Measurements from ENCODE around the gene SULT2B1. TPM values are rescaled to one million over a fixed set of nuclear protein-coding genes. Genes with fewer than 3 reads are reported as not detected.
"Not testable (repeated sequence)": the region's sequence is repeated elsewhere in the genome, so short reads cannot be mapped to it uniquely, and the experiment has no call there.

The SULT2B1 gene
- total and polyA plus RNA-seq, 2 donors (not counting 1 experiment from before 2014, with no cell fraction given) = 0.10 to 0.33 TPM

DNA sequence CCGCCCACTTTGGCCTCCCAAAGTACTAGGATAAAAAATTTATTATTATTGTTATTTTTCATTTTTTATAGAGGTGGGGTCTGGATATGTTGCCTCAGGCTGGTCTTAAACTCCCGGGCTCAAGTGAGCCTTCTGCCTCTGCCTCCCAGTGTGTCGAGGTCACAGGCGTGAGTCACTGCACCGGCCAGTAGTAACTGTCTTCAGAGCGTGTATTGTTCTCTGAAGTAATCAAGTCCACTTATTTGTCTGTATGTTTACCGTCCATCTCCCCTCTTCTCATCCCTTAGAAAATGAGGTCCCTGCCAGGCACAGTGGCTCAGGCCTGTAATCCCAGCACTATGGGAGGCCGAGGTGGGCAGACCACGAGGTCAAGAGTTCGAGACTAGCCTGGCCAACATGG lies 18.2 kb upstream of the SULT2B1 start:
- Histone ChIP-seq H3K9ac (ENCODE audit: insufficient read depth, low read length) (no peak overlapping the region), H3K4me1 (ENCODE audit: control insufficient read depth, extremely low read depth, insufficient read depth, low read length) (no peaks in the 10 kb centered on the region), H3K79me2 (ENCODE audit: control insufficient read depth, insufficient read depth, low read length) (no peaks in the 10 kb centered on the region), H2AFZ (ENCODE audit: low read length) (no peak overlapping the region), H3K27me3 (ENCODE audit: control insufficient read depth, insufficient read depth, low read length) (no peaks in the 10 kb centered on the region), H3K4me3 (replicated peaks in 1 of 4; ENCODE audit: control extremely low read depth in 1 of 4, insufficient read depth in 1 of 4, low read depth in 3 of 4, low read length in 4 of 4) (no peak overlapping the region), H3K9me3 (ENCODE audit: control insufficient read depth, insufficient read depth, low read depth, low read length) (no peaks in the 10 kb centered on the region), H3K36me3 (ENCODE audit: control insufficient read depth, insufficient read depth, low read length) (no peaks in the 10 kb centered on the region), H4K20me1 (ENCODE audit: control insufficient read depth, extremely low read depth, insufficient read depth, low read length) (no peaks in the 10 kb centered on the region), H3K4me2 (ENCODE audit: extremely low read depth, insufficient read depth, low read length) (no peak overlapping the region), H3K27ac (ENCODE audit: insufficient read depth, low read length) (no peak overlapping the region)
- DNase-seq (ENCODE audit: low read depth in 2 of 2) = no peak
- TF ChIP-seq CTCF (conservative IDR thresholded peaks at IDR 0.05 in 1 of 2, IDR thresholded peaks at IDR 0.05 in 1 of 2; ENCODE audit: low read depth in 1 of 2, low read length in 2 of 2) = no peak
- no peak for TF ChIP-seq EZH2 (IDR thresholded peaks at IDR 0.05; ENCODE audit: low read length, missing control alignments)

GRCh38 chr19:48537541-48537940 lies 14.4 kb upstream of the SULT2B1 start:
- H3K36me3 ChIP-seq (ENCODE audit: control insufficient read depth, insufficient read depth, low read length) = no peaks in the 10 kb centered on the region
- H3K9me3 ChIP-seq (ENCODE audit: control insufficient read depth, insufficient read depth, low read depth, low read length) = no peaks in the 10 kb centered on the region
- TF ChIP-seq CTCF (conservative IDR thresholded peaks at IDR 0.05 in 1 of 2, IDR thresholded peaks at IDR 0.05 in 1 of 2; ENCODE audit: low read depth in 1 of 2, low read length in 2 of 2) = no peak
- TF ChIP-seq EZH2 (IDR thresholded peaks at IDR 0.05; ENCODE audit: low read length, missing control alignments) = no peak
- H3K27ac ChIP-seq (ENCODE audit: insufficient read depth, low read length) = no peak overlapping the region
- H3K27me3 ChIP-seq (ENCODE audit: control insufficient read depth, insufficient read depth, low read length) = no peaks in the 10 kb centered on the region
- no peaks in the 10 kb centered on the region for H4K20me1 ChIP-seq (ENCODE audit: control insufficient read depth, extremely low read depth, insufficient read depth, low read length)
- no peak overlapping the region for H3K4me3 ChIP-seq (replicated peaks in 1 of 4; ENCODE audit: control extremely low read depth in 1 of 4, insufficient read depth in 1 of 4, low read depth in 3 of 4, low read length in 4 of 4)
- no peaks in the 10 kb centered on the region for H3K79me2 ChIP-seq (ENCODE audit: control insufficient read depth, insufficient read depth, low read length)
- H3K4me2 ChIP-seq (ENCODE audit: extremely low read depth, insufficient read depth, low read length) = no peak overlapping the region
- no peak overlapping the region for H3K9ac ChIP-seq (ENCODE audit: insufficient read depth, low read length)
- H2AFZ ChIP-seq (ENCODE audit: low read length) = no peak overlapping the region
- H3K4me1 ChIP-seq (ENCODE audit: control insufficient read depth, extremely low read depth, insufficient read depth, low read length) = no peaks in the 10 kb centered on the region
- DNase-seq (ENCODE audit: low read depth in 2 of 2) = no peak

GRCh38 chr19:48538057-48538456 lies 13.9 kb upstream of the SULT2B1 start:
- H2AFZ ChIP-seq (ENCODE audit: low read length); H3K27ac ChIP-seq (ENCODE audit: insufficient read depth, low read length); H3K36me3 ChIP-seq (ENCODE audit: control insufficient read depth, insufficient read depth, low read length); H3K4me3 ChIP-seq (replicated peaks in 1 of 4; ENCODE audit: control extremely low read depth in 1 of 4, insufficient read depth in 1 of 4, low read depth in 3 of 4, low read length in 4 of 4); DNase-seq (ENCODE audit: low read depth in 2 of 2); H3K9ac ChIP-seq (ENCODE audit: insufficient read depth, low read length); H3K9me3 ChIP-seq (ENCODE audit: control insufficient read depth, insufficient read depth, low read depth, low read length); H3K4me2 ChIP-seq (ENCODE audit: extremely low read depth, insufficient read depth, low read length); H3K79me2 ChIP-seq (ENCODE audit: control insufficient read depth, insufficient read depth, low read length); H3K27me3 ChIP-seq (ENCODE audit: control insufficient read depth, insufficient read depth, low read length); H4K20me1 ChIP-seq (ENCODE audit: control insufficient read depth, extremely low read depth, insufficient read depth, low read length); H3K4me1 ChIP-seq (ENCODE audit: control insufficient read depth, extremely low read depth, insufficient read depth, low read length): not testable (repeated sequence)

Data from fibroblast of lung (primary cell).